GM18873 (cell line): Measurements from ENCODE around the gene SACM1L.

Experiments
- ATAC-seq: cut with Tn5 transposase; IDR thresholded peaks from one replicate; pipeline ENCODE4 v1.9.1; 2021; ENCODE audit warnings: mild to moderate bottlenecking, moderate library complexity, moderate number of reproducible peaks; ENCODE audit not compliant: unreplicated experiment, low FRiP score

SACM1L gene

GRCh38 chr3:45762647-45763302, 73.6 kb downstream of the SACM1L start:
- no peak for ATAC-seq

- no peak for ATAC-seq
These were observed 74.1 kb downstream of the SACM1L start for GRCh38 chr3:45763303-45763675.

- no peak for ATAC-seq
These were observed 76.2 kb downstream of the SACM1L start for GRCh38 chr3:45765266-45765851.

- ATAC-seq = no peak
These were observed 76.8 kb downstream of the SACM1L start for GRCh38 chr3:45765958-45766357.

- no peak for ATAC-seq
These were observed 82.1 kb downstream of the SACM1L start for GRCh38 chr3:45771166-45771775.

- no peak for ATAC-seq
These were observed 82.6 kb downstream of the SACM1L start for GRCh38 chr3:45771831-45772230.

- ATAC-seq = no peak
These were observed 83.3 kb downstream of the SACM1L start for GRCh38 chr3:45772341-45773035.

GRCh38 chr3:45773072-45773471, 83.9 kb downstream of the SACM1L start:
- ATAC-seq = no peak

- ATAC-seq = no peak
These were observed 84.7 kb downstream of the SACM1L start for GRCh38 chr3:45773714-45774449.

GRCh38 chr3:45774581-45775521, 85.7 kb downstream of the SACM1L start:
- ATAC-seq = no peak

- ATAC-seq = no peak
These were observed 86.5 kb downstream of the SACM1L start for GRCh38 chr3:45775571-45776300.

GRCh38 chr3:45776301-45776595, 87.1 kb downstream of the SACM1L start:
- no peak for ATAC-seq

GRCh38 chr3:45776611-45777010, 87.4 kb downstream of the SACM1L start:
- ATAC-seq = no peak

GRCh38 chr3:45777111-45777745, 88.0 kb downstream of the SACM1L start:
- no peak for ATAC-seq

- ATAC-seq = no peak
These were observed 88.7 kb downstream of the SACM1L start for GRCh38 chr3:45777746-45778386.

GRCh38 chr3:45778761-45779201, 89.6 kb downstream of the SACM1L start:
- ATAC-seq = no peak

- ATAC-seq = no peak
These were observed 90.8 kb downstream of the SACM1L start for GRCh38 chr3:45779746-45780735.
